PC-3 (cell line): ENCODE measurements around the gene SLC5A6. TPM values are rescaled to one million over a fixed set of nuclear protein-coding genes. Genes with fewer than 3 reads are reported as not detected.

Experiments
- ATAC-seq: fragments of 200-7000 bp; cut with Tn5 transposase; 2 replicates; pipeline ENCODE4 v1.9.1; 2020; ENCODE audit warnings: mild to moderate bottlenecking, moderate library complexity
- BruUV-seq: library from RNA; stranded (reverse); fragments of 400-500 nt; replicated peaks from 2 replicates; lab custom pipeline; 2021; lab: Mats Ljungman, UMichigan
- CTCF ChIA-PET: fragments of 300-600 bp; sonication (Branson Sonifier 250); formaldehyde crosslinking; loops from one replicate; lab custom pipeline; 2022; ENCODE audit warnings: antibody characterized with exemption; lab: Charles Lee
- POLR2A ChIA-PET: fragments of 300-600 bp; sonication (Branson Sonifier 250); formaldehyde crosslinking; loops from one replicate; lab custom pipeline; 2022; ENCODE audit warnings: antibody characterized with exemption; ENCODE audit not compliant: unreplicated experiment; lab: Charles Lee
- DNase-seq: peaks from one replicate; pipeline ENCODE4 v3.0.0-alpha.2; 2015
- H2AFZ ChIP-seq: fragments of 300-600 bp; sonication (generic); 2 replicates; pipeline ENCODE4 v1.6.0; 2016; ENCODE audit warnings: antibody characterized with exemption, low read length
- H3F3A ChIP-seq: fragments of 300-600 bp; sonication (generic); one replicate; pipeline ENCODE4 v1.6.0; 2017; ENCODE audit warnings: antibody characterized with exemption, low read length, control low read depth, mild to moderate bottlenecking; ENCODE audit not compliant: unreplicated experiment
- H3K27ac ChIP-seq: fragments of 300-600 bp; sonication (generic); 2 replicates; pipeline ENCODE4 v1.5.1; 2016; ENCODE audit warnings: mild to moderate bottlenecking, low read length
- H3K27me3 ChIP-seq: fragments of 300-600 bp; sonication (generic); 2 replicates; pipeline ENCODE4 v1.6.1; 2016; ENCODE audit warnings: low read length, mixed read lengths
- H3K36me3 ChIP-seq: fragments of 300-600 bp; sonication (generic); 2 replicates; pipeline ENCODE4 v1.6.1; 2016; ENCODE audit warnings: low read depth, mixed run types, low read length, mixed read lengths
- H3K4me1 ChIP-seq: fragments of 300-600 bp; sonication (generic); 2 replicates; pipeline ENCODE4 v1.5.1; 2016; ENCODE audit warnings: low read length; ENCODE audit not compliant: insufficient read depth
- H3K4me2 ChIP-seq: fragments of 300-600 bp; sonication (generic); 2 replicates; pipeline ENCODE4 v1.6.0; 2016; ENCODE audit warnings: low read length
- H3K4me3 ChIP-seq: fragments of 300-600 bp; sonication (generic); 2 replicates; pipeline ENCODE4 v1.5.1; 2016; ENCODE audit warnings: mild to moderate bottlenecking, low read length, mixed read lengths
- H3K79me2 ChIP-seq: fragments of 300-600 bp; sonication (generic); 2 replicates; pipeline ENCODE4 v1.6.1; 2017; ENCODE audit warnings: low read length, mixed read lengths
- H3K9ac ChIP-seq: fragments of 300-600 bp; sonication (generic); 2 replicates; pipeline ENCODE4 v1.6.0; 2016; ENCODE audit warnings: mild to moderate bottlenecking, low read length
- H3K9me2 ChIP-seq: fragments of 300-600 bp; sonication (generic); replicated peaks from 2 replicates; pipeline ENCODE4 v1.6.1; 2016; ENCODE audit warnings: mixed run types, low read length, mixed read lengths
- H3K9me3 ChIP-seq: fragments of 300-600 bp; sonication (generic); 2 replicates; pipeline ENCODE4 v1.6.1; 2016; ENCODE audit warnings: low read length, mixed read lengths
- H4K20me1 ChIP-seq: fragments of 300-600 bp; sonication (generic); 2 replicates; pipeline ENCODE4 v1.6.1; 2016; ENCODE audit warnings: low read length, mixed read lengths
- EZH2 ChIP-seq: fragments of 300-600 bp; sonication (generic); IDR thresholded peaks from one replicate; pipeline ENCODE4 v1.6.1; 2017; ENCODE audit warnings: antibody characterized with exemption, mild to moderate bottlenecking, low read length; ENCODE audit not compliant: unreplicated experiment
- EZH2phosphoT487 ChIP-seq: fragments of 300-600 bp; sonication (generic); IDR thresholded peaks from 2 replicates; pipeline ENCODE4 v1.6.1; 2018; ENCODE audit warnings: mild to moderate bottlenecking, antibody characterized with exemption, low read length, borderline replicate concordance
- intact Hi-C: fragments of 100-400 bp; cut with micrococcal nuclease; formaldehyde crosslinking; loops from 2 replicates; pipeline ENCODE4 v1.9.0; 2023
- total RNA-seq: library from RNA; depleted of rRNA; stranded (reverse); fragments of >200 nt; gene quantifications from 2 replicates; pipeline ENCODE4 v1.2.3, GENCODE V29; 2014
- TF ChIP-seq, protein P1 (sequence below): fragments of 300-600 bp; sonication (generic); conservative IDR thresholded peaks from 2 replicates; pipeline ENCODE4 v1.5.1; 2017; ENCODE audit warnings: antibody characterized with exemption, low read depth, mild to moderate bottlenecking, low read length

Gene SLC5A6
- total RNA-seq, 1 experiment from 2014 or later = 48.1 TPM

DNA sequence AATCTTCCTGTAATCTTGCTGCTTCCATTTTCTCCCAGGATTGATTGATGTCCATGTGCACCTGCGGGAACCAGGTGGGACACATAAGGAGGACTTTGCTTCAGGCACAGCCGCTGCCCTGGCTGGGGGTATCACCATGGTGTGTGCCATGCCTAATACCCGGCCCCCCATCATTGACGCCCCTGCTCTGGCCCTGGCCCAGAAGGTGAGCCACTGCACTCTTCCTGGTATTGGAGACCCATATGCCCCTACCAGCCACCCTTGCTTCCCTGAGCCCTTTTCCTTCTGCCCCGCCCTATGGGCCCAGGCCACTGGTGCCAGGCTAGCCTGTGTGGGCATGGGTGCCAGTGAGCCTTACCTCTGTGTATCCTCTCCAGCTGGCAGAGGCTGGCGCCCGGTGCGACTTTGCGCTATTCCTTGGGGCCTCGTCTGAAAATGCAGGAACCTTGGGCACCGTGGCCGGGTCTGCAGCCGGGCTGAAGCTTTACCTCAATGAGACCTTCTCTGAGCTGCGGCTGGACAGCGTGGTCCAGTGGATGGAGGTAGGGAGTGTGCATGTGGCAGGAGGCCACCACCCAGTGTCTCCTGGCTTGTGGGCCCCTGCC is 25.4 kb upstream of the SLC5A6 start:
- TF ChIP-seq EZH2 (no peak), EZH2phosphoT487 (no peak)
- TF ChIP-seq, protein P1, sequence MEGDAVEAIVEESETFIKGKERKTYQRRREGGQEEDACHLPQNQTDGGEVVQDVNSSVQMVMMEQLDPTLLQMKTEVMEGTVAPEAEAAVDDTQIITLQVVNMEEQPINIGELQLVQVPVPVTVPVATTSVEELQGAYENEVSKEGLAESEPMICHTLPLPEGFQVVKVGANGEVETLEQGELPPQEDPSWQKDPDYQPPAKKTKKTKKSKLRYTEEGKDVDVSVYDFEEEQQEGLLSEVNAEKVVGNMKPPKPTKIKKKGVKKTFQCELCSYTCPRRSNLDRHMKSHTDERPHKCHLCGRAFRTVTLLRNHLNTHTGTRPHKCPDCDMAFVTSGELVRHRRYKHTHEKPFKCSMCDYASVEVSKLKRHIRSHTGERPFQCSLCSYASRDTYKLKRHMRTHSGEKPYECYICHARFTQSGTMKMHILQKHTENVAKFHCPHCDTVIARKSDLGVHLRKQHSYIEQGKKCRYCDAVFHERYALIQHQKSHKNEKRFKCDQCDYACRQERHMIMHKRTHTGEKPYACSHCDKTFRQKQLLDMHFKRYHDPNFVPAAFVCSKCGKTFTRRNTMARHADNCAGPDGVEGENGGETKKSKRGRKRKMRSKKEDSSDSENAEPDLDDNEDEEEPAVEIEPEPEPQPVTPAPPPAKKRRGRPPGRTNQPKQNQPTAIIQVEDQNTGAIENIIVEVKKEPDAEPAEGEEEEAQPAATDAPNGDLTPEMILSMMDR = no peak
- intact Hi-C loops = no loop called here
- Histone ChIP-seq H3K9ac (no peak overlapping the region), H3K27me3 (no peaks in the 10 kb centered on the region), H3K4me1 (no peaks in the 10 kb centered on the region), H3K9me2 (no peaks in the 10 kb centered on the region), H3K4me2 (no peak overlapping the region), H3K4me3 (no peak overlapping the region), H4K20me1 (no peaks in the 10 kb centered on the region), H3K36me3 (peaks cover 86% of the 10 kb centered on the region), H3K27ac (no peak overlapping the region), H2AFZ (no peak overlapping the region), H3F3A (no peaks in the 10 kb centered on the region), H3K79me2 (no peaks in the 10 kb centered on the region), H3K9me3 (no peaks in the 10 kb centered on the region)
- no TSS peak for BruUV-seq
- ATAC-seq (no peak), DNase-seq (no peak)
- CTCF ChIA-PET = no interaction called here
- POLR2A ChIA-PET = no interaction called here

DNA sequence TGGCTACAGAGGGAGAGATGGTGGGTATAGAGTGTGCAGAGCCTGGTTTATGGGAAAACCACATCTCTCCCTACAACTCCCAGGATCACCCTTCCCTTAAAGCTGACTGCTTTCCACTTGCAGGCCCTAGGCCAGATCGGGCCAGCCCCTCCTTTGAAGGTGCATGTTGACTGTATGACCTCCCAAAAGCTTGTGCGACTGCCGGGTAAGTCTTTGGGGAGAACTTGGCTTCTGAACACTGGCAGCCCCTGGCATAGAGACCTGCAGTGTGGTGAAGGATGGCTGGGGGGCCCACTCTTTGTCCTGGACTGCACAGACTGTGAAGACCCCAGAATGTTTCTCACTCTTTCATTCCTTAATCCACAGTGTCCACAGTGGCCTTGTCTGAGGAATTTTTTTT is 24.6 kb upstream of the SLC5A6 start:
- Histone ChIP-seq H3K79me2 (no peaks in the 10 kb centered on the region), H3K4me1 (no peaks in the 10 kb centered on the region), H3K27me3 (no peaks in the 10 kb centered on the region), H3K9me2 (no peaks in the 10 kb centered on the region), H3K27ac (no peak overlapping the region), H3K4me3 (no peak overlapping the region), H4K20me1 (no peaks in the 10 kb centered on the region), H3K36me3 (peaks cover 85% of the 10 kb centered on the region), H3K4me2 (no peak overlapping the region), H3K9ac (no peak overlapping the region), H3K9me3 (no peaks in the 10 kb centered on the region), H2AFZ (no peak overlapping the region), H3F3A (no peaks in the 10 kb centered on the region)
- no peak for TF ChIP-seq EZH2phosphoT487
- TF ChIP-seq EZH2 = no peak
- TF ChIP-seq, protein P1 = no peak
- DNase-seq (no peak), ATAC-seq (no peak)
- ChIA-PET POLR2A (no interaction called here), CTCF (no interaction called here)
- intact Hi-C loops = no loop called here
- no TSS peak for BruUV-seq

DNA sequence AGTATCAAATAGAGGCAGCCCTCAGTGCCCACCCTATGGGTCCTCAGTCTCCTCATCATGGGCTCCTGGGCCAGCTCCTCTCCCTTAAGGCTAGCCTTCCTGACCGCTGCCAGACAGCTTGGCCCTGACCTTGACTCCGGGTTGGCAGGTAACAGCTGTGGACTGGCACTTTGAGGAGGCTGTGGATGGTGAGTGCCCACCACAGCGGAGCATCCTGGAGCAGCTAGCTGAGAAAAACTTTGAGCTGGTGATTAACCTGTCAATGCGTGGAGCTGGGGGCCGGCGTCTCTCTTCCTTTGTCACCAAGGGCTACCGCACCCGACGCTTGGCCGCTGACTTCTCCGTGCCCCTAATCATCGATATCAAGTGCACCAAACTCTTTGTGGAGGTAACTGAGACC is 24.1 kb upstream of the SLC5A6 start:
- CTCF ChIA-PET = no interaction called here
- no peaks in the 10 kb centered on the region for H3F3A ChIP-seq
- no peak overlapping the region for H2AFZ ChIP-seq
- TF ChIP-seq EZH2phosphoT487 (no peak), EZH2 (no peak)
- TF ChIP-seq, protein P1 = no peak
- no peak overlapping the region for H3K27ac ChIP-seq
- POLR2A ChIA-PET = no interaction called here
- no TSS peak for BruUV-seq
- intact Hi-C loops = no loop called here
- H4K20me1 ChIP-seq = no peaks in the 10 kb centered on the region
- no peak overlapping the region for H3K4me3 ChIP-seq
- H3K4me1 ChIP-seq = no peaks in the 10 kb centered on the region
- H3K9ac ChIP-seq = no peak overlapping the region
- no peaks in the 10 kb centered on the region for H3K27me3 ChIP-seq
- H3K9me2 ChIP-seq = no peaks in the 10 kb centered on the region
- H3K9me3 ChIP-seq = no peaks in the 10 kb centered on the region
- DNase-seq (no peak), ATAC-seq (no peak)
- no peak overlapping the region for H3K4me2 ChIP-seq
- no peaks in the 10 kb centered on the region for H3K79me2 ChIP-seq
- H3K36me3 ChIP-seq = peaks cover 85% of the 10 kb centered on the region
